RWPE2 (cell line): Measurements from ENCODE around the gene TMEM33.
A peak's percentile ranks its signal among the peaks of the same experiment; 100 is the strongest.

Experiments
- ATAC-seq: fragments of 200-7000 bp; cut with Tn5 transposase; 3 replicates; pipeline ENCODE4 v1.9.1; 2021; ENCODE audit warnings: low read depth
- DNase-seq: peaks from one replicate; pipeline ENCODE4 v3.0.0-alpha.2; 2020; ENCODE audit warnings: low spot score
- H3K27ac ChIP-seq: fragments of 450-650 bp; 2 replicates; pipeline ENCODE4 v1.5.1; 2017; ENCODE audit warnings: mild to moderate bottlenecking; ENCODE audit not compliant: poor library complexity, severe bottlenecking
- H3K27me3 ChIP-seq: fragments of 250-450 bp; sonication (Bioruptor Pico); 2 replicates; pipeline ENCODE4 v1.5.1; 2021; ENCODE audit warnings: mild to moderate bottlenecking, moderate library complexity; ENCODE audit not compliant: insufficient read depth, poor library complexity, severe bottlenecking
- H3K36me3 ChIP-seq: fragments of 250-450 bp; sonication (Bioruptor Pico); 2 replicates; pipeline ENCODE4 v1.5.1; 2020; ENCODE audit warnings: low read depth, mild to moderate bottlenecking, moderate library complexity
- H3K4me1 ChIP-seq: fragments of 250-450 bp; sonication (Bioruptor Pico); 2 replicates; pipeline ENCODE4 v1.5.1; 2021; ENCODE audit warnings: mild to moderate bottlenecking, moderate library complexity; ENCODE audit not compliant: insufficient read depth, poor library complexity, severe bottlenecking
- H3K4me3 ChIP-seq: fragments of 250-450 bp; sonication (Bioruptor Pico); 2 replicates; pipeline ENCODE4 v1.5.1; 2021; ENCODE audit warnings: mild to moderate bottlenecking, moderate library complexity; ENCODE audit not compliant: severe bottlenecking
- H3K9me3 ChIP-seq: fragments of 250-450 bp; sonication (Bioruptor Pico); 2 replicates; pipeline ENCODE4 v1.5.1; 2021; ENCODE audit warnings: mild to moderate bottlenecking, moderate library complexity; ENCODE audit not compliant: severe bottlenecking
- CTCF ChIP-seq: fragments of 450-650 bp; IDR thresholded peaks from one replicate; pipeline ENCODE4 v1.5.1; 2017; ENCODE audit warnings: mild to moderate bottlenecking, moderate library complexity; ENCODE audit not compliant: poor library complexity, severe bottlenecking

The TMEM33 gene

GRCh38 chr4:41927796-41928499 is 7.3 kb upstream of the TMEM33 start:
- no peaks in the 10 kb centered on the region for H3K27me3 ChIP-seq
- H3K27ac ChIP-seq: no peak overlapping the region
- no peak for ATAC-seq
- H3K4me1 ChIP-seq: no peaks in the 10 kb centered on the region
- no peak overlapping the region for H3K4me3 ChIP-seq
- TF ChIP-seq CTCF: no peak
- H3K36me3 ChIP-seq: no peaks in the 10 kb centered on the region
- DNase-seq: no peak
- H3K9me3 ChIP-seq: no peaks in the 10 kb centered on the region

- no peak overlapping the region for H3K4me3 ChIP-seq
- ATAC-seq: no peak
- TF ChIP-seq CTCF: no peak
- no peak for DNase-seq
- no peaks in the 10 kb centered on the region for H3K27me3 ChIP-seq
- H3K27ac ChIP-seq: no peak overlapping the region
- no peaks in the 10 kb centered on the region for H3K9me3 ChIP-seq
- H3K4me1 ChIP-seq: peaks cover 3% of the 10 kb centered on the region
- H3K36me3 ChIP-seq: no peaks in the 10 kb centered on the region
These were observed 4.9 kb upstream of the TMEM33 start for GRCh38 chr4:41930139-41930831.

DNA sequence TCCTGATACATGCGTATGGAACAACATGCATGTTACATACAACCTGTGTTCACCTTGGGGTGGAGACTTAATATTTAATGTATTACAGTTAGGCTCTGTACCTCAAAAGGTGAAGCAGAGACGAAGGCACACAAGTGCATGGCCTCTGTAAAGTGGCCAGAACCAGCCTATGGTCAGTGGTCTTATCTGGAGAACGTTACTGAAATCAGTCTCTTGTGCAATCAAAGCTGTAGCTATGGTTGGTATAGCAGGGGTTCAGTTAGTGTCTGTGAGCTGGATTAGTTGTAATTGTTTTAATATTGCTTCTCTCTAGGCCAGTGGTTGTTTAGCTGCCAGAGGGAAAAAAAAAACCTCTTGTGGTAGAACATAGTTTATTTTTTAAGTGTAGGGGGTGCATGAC is 2.2 kb upstream of the TMEM33 start:
- H3K4me1 ChIP-seq: peaks cover 24% of the 10 kb centered on the region
- no peaks in the 10 kb centered on the region for H3K9me3 ChIP-seq
- H3K27me3 ChIP-seq: no peaks in the 10 kb centered on the region
- DNase-seq (no peak), ATAC-seq (no peak)
- peaks cover 17% of the 10 kb centered on the region for H3K36me3 ChIP-seq
- no peak overlapping the region for H3K27ac ChIP-seq
- TF ChIP-seq CTCF: no peak
- H3K4me3 ChIP-seq: no peak overlapping the region

- DNase-seq: no peak
- Histone ChIP-seq H3K4me3 (no peak overlapping the region), H3K27ac (no peak overlapping the region), H3K9me3 (no peaks in the 10 kb centered on the region), H3K36me3 (peaks cover 28% of the 10 kb centered on the region), H3K27me3 (no peaks in the 10 kb centered on the region), H3K4me1 (peaks cover 35% of the 10 kb centered on the region)
- no peak for ATAC-seq
- TF ChIP-seq CTCF: no peak
These were observed 1.2 kb upstream of the TMEM33 start for GRCh38 chr4:41933997-41934503.

GRCh38 chr4:41934514-41934900 is 722 bp upstream of the TMEM33 start:
- Histone ChIP-seq H3K27me3 (no peaks in the 10 kb centered on the region), H3K4me3 (peak overlapping the region; percentile 82), H3K9me3 (no peaks in the 10 kb centered on the region), H3K4me1 (peaks cover 39% of the 10 kb centered on the region), H3K36me3 (peaks cover 33% of the 10 kb centered on the region), H3K27ac (no peak overlapping the region)
- ATAC-seq (no peak), DNase-seq (no peak)
- TF ChIP-seq CTCF: no peak
